Calu3 (cell line): Measurements from ENCODE around the gene DND1. TPM values are rescaled to one million over a fixed set of nuclear protein-coding genes. Genes with fewer than 3 reads are reported as not detected.
"Not testable (repeated sequence)": the region's sequence is repeated elsewhere in the genome, so short reads cannot be mapped to it uniquely, and the experiment has no call there.

ENCODE experiments used
- BruUV-seq: library from RNA; stranded (reverse); fragments of 400-500 nt; replicated peaks from 2 replicates; lab custom pipeline; 2021; lab: Mats Ljungman, UMichigan
- CTCF ChIA-PET: fragments of 300-600 bp; sonication (Branson Sonifier 250); formaldehyde crosslinking; loops from one replicate; lab custom pipeline; 2022; ENCODE audit warnings: antibody characterized with exemption; lab: Charles Lee
- DNase-seq: peaks from one replicate; pipeline ENCODE4 v3.0.0; 2022
- H3K27ac Mint-ChIP-seq: one replicate; pipeline ENCODE4 v1.8.0; 2022; ENCODE audit warnings: mixed read lengths; ENCODE audit not compliant: unreplicated experiment
- H3K27me3 Mint-ChIP-seq: one replicate; pipeline ENCODE4 v1.8.0; 2022; ENCODE audit warnings: mixed read lengths; ENCODE audit not compliant: unreplicated experiment
- H3K36me3 Mint-ChIP-seq: one replicate; pipeline ENCODE4 v1.8.0; 2022; ENCODE audit warnings: mild to moderate bottlenecking, moderate library complexity, mixed read lengths; ENCODE audit not compliant: insufficient read depth, unreplicated experiment
- H3K4me1 Mint-ChIP-seq: one replicate; pipeline ENCODE4 v1.8.0; 2022; ENCODE audit warnings: mild to moderate bottlenecking, low read depth, mixed read lengths; ENCODE audit not compliant: unreplicated experiment
- H3K4me3 Mint-ChIP-seq: one replicate; pipeline ENCODE4 v1.8.0; 2022; ENCODE audit warnings: mild to moderate bottlenecking, low read depth, moderate library complexity, mixed read lengths; ENCODE audit not compliant: unreplicated experiment
- H3K9me3 Mint-ChIP-seq: one replicate; pipeline ENCODE4 v1.8.0; 2022; ENCODE audit warnings: low read depth, mixed read lengths; ENCODE audit not compliant: unreplicated experiment
- intact Hi-C: fragments of 100-400 bp; cut with micrococcal nuclease; formaldehyde crosslinking; loops from one replicate; pipeline ENCODE4 v1.10.0; 2022; ENCODE audit not compliant: unreplicated experiment
- total RNA-seq: library from RNA; stranded (reverse); gene quantifications from 2 replicates; pipeline ENCODE4 v1.2.3, GENCODE V29; 2022
- TF ChIP-seq, protein P1 (sequence below): fragments of 200-600 bp; IDR thresholded peaks from one replicate; pipeline ENCODE4 v1.8.0; 2022; ENCODE audit warnings: antibody characterized with exemption; ENCODE audit not compliant: unreplicated experiment

DND1 gene
- total RNA-seq, 1 experiment from 2014 or later, result 2.9 TPM

DNA sequence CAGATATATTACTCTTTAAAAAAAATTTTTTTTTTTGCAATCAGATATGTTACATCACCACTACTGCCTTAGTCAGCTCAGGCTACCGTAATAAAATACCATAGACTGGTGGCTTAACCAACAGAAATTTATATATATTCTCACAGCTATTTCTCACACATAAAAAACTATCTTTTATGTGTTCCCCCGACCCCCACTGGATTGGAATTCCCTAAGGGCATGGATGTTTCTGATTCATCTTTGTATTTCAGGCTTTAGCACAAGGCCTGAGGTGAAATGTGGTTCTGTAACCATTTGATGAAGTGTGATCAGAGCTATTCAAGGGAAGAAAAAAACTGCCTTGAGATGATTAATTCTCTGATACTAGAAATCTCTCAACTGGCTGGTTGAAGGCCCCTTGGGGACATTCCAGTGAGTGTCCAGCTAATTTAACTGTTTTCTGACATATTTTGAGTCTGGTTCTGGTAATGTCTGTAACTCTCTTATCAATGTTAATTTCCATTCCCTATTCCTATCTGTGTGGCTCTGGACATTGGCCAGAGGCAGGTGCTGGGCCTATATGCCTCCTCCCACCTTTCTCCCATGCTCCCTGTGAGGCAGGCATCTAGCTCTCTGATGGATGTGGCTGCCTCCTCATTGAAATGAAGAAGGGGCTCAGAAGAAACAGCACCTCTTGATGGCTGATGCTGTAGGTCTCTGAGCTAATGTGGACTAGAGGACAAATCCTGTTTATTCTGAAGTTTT is 42.9 kb downstream of the DND1 start:
- intact Hi-C loops, result loop anchor here (10.0 kb wide), 1 partner anchor 226 kb away; the partner anchor contains the start of gene ANKHD1
- peaks cover 22% of the 10 kb centered on the region for H3K27me3 Mint-ChIP-seq
- peaks cover 24% of the 10 kb centered on the region for H3K4me1 Mint-ChIP-seq
- CTCF ChIA-PET, result no interaction called here
- no peak overlapping the region for H3K27ac Mint-ChIP-seq
- TF ChIP-seq, protein P1, sequence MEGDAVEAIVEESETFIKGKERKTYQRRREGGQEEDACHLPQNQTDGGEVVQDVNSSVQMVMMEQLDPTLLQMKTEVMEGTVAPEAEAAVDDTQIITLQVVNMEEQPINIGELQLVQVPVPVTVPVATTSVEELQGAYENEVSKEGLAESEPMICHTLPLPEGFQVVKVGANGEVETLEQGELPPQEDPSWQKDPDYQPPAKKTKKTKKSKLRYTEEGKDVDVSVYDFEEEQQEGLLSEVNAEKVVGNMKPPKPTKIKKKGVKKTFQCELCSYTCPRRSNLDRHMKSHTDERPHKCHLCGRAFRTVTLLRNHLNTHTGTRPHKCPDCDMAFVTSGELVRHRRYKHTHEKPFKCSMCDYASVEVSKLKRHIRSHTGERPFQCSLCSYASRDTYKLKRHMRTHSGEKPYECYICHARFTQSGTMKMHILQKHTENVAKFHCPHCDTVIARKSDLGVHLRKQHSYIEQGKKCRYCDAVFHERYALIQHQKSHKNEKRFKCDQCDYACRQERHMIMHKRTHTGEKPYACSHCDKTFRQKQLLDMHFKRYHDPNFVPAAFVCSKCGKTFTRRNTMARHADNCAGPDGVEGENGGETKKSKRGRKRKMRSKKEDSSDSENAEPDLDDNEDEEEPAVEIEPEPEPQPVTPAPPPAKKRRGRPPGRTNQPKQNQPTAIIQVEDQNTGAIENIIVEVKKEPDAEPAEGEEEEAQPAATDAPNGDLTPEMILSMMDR, result no peak
- H3K36me3 Mint-ChIP-seq, result peaks cover 18% of the 10 kb centered on the region
- H3K4me3 Mint-ChIP-seq, result peak overlapping the region; percentile 81
- DNase-seq, result no peak
- BruUV-seq, result no TSS peak
- H3K9me3 Mint-ChIP-seq, result peaks cover 10% of the 10 kb centered on the region

DNA sequence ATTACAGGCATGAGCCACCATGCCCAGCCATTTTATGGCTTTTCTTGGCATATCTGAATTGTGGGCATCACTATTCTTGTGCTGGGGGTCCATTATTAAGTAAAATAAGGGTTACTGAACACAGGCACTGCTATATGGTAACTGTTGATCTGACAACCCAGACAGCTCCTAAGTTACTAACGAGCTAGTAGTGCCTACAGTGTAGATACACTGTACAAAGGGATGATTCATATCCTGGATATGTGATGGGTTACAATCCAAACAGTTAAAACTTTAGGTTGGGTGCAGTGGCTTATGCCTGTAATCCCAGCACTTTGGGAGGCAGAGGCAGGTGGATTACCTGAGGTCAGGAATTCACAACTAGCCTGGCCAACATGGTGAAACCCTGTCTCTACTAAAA is 44.7 kb downstream of the DND1 start:
- no peak overlapping the region for H3K27ac Mint-ChIP-seq
- TF ChIP-seq, protein P1, result no peak
- CTCF ChIA-PET, result no interaction called here
- H3K9me3 Mint-ChIP-seq, result peaks cover 12% of the 10 kb centered on the region
- H3K4me3 Mint-ChIP-seq, result no peak overlapping the region
- no TSS peak for BruUV-seq
- H3K4me1 Mint-ChIP-seq, result peaks cover 22% of the 10 kb centered on the region
- H3K36me3 Mint-ChIP-seq, result peaks cover 18% of the 10 kb centered on the region
- intact Hi-C loops, result no loop called here
- peaks cover 22% of the 10 kb centered on the region for H3K27me3 Mint-ChIP-seq
- no peak for DNase-seq

DNA sequence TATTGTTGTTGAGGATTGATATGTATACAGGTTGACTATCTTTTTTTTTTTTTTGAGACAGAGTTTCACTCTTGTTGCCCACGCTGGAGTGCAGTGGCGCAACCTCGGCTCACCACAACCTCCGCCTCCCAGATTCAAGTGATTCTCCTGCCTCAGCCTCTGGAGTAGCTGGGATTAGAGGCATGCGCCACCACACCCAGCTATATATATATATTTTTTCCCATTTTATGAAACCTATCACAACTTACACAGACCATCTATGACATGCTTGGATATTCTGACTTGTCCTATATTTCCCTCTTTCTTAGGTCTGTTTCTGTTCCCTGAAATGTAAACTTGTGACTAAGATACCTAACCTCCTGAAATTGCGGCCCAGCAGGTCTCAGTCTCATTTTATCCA is 45.4 kb downstream of the DND1 start:
- intact Hi-C loops, result no loop called here
- CTCF ChIA-PET, result interaction anchor here (0.6 kb wide), 1 partner anchor 189 kb away, joined by 3 read pairs; no protein-coding TSS in a partner anchor

GRCh38 chr5:140624886-140625285 is 48.5 kb downstream of the DND1 start:
- H3K36me3 Mint-ChIP-seq, BruUV-seq, DNase-seq, H3K4me3 Mint-ChIP-seq, H3K27ac Mint-ChIP-seq, intact Hi-C loops, H3K4me1 Mint-ChIP-seq, CTCF ChIA-PET, H3K27me3 Mint-ChIP-seq: not testable (repeated sequence)
- H3K9me3 Mint-ChIP-seq, result peaks cover 12% of the 10 kb centered on the region

More for the DNA sequence above, 45.4 kb downstream of the DND1 start:
- Mint-ChIP-seq H3K27me3 (peaks cover 22% of the 10 kb centered on the region), H3K36me3 (peaks cover 14% of the 10 kb centered on the region), H3K4me3 (no peak overlapping the region), H3K9me3 (peaks cover 12% of the 10 kb centered on the region), H3K4me1 (peaks cover 15% of the 10 kb centered on the region), H3K27ac (no peak overlapping the region)
- no peak for DNase-seq
- TF ChIP-seq, protein P1, result no peak
- BruUV-seq, result no TSS peak

- H3K27ac Mint-ChIP-seq, H3K4me3 Mint-ChIP-seq, BruUV-seq, H3K27me3 Mint-ChIP-seq, intact Hi-C loops, DNase-seq, CTCF ChIA-PET, H3K4me1 Mint-ChIP-seq, H3K9me3 Mint-ChIP-seq, H3K36me3 Mint-ChIP-seq: not testable (repeated sequence)
Measured at GRCh38 chr5:140623061-140623460, 50.3 kb downstream of the DND1 start.
